SK-N-SH (cell line): ENCODE data around the gene CHL1. TPM values are rescaled to one million over a fixed set of nuclear protein-coding genes. Genes with fewer than 3 reads are reported as not detected.

Experiments used
- CTCF ChIA-PET: fragments of 300-600, 350-600 bp; formaldehyde crosslinking; extraction: SDS; loops from one replicate; lab custom pipeline; 2021; lab: Yijun Ruan, JAX
- POLR2A ChIA-PET: fragments of 350-600 bp; sonication (Branson Sonifier 250); formaldehyde crosslinking; extraction: SDS; loops from one replicate; lab custom pipeline; 2020; ENCODE audit warnings: antibody characterized with exemption, inconsistent platforms; lab: Yijun Ruan, JAX
- DNase-seq: peaks from one replicate; pipeline ENCODE4 v3.0.0; 2012
- H2AFZ ChIP-seq: fragments of 200-600 bp; sonication (generic); 2 replicates; pipeline ENCODE4 v1.8.1; 2016; ENCODE audit warnings: antibody characterized with exemption, mild to moderate bottlenecking, low read depth
- H3F3A ChIP-seq: fragments of 200-600 bp; sonication (generic); replicated peaks from 2 replicates; pipeline ENCODE3; 2016; ENCODE audit warnings: antibody characterized with exemption, mild to moderate bottlenecking; ENCODE audit not compliant: insufficient read depth
- H3K27ac ChIP-seq, 2 experiments: fragments of 200-500 bp in 1 of 2; fragments of 200-600 bp in 1 of 2; sonication (Bioruptor generic) in 1 of 2; sonication (generic), shearing (Covaris generic) in 1 of 2; 2 replicates each; pipeline versions ENCODE4 v1.5.1 to v1.6.1; 2014 to 2016; ENCODE audit warnings: low read depth in 2 of 2, inconsistent platforms in 1 of 2, low read length in 1 of 2, mild to moderate bottlenecking in 1 of 2, mixed read lengths in 1 of 2
- H3K27me3 ChIP-seq: fragments of 200-600 bp; sonication (generic), shearing (Covaris generic); 2 replicates; pipeline ENCODE4 v1.6.1; 2016; ENCODE audit warnings: mixed run types; ENCODE audit not compliant: insufficient read depth
- H3K36me3 ChIP-seq, 2 experiments: fragments of 200-500 bp in 1 of 2; fragments of 200-600 bp in 1 of 2; sonication (Bioruptor generic) in 1 of 2; sonication (generic) in 1 of 2; replicated peaks in 1 of 2; 2 replicates each; pipeline versions ENCODE3 to v1.5.1; 2014 to 2016; ENCODE audit warnings: low read length in 1 of 2, mild to moderate bottlenecking in 1 of 2; ENCODE audit not compliant: insufficient read depth in 2 of 2, control insufficient read depth in 1 of 2
- H3K4me1 ChIP-seq, 2 experiments: fragments of 200-500 bp in 1 of 2; fragments of 200-600 bp in 1 of 2; sonication (Bioruptor generic) in 1 of 2; sonication (generic), shearing (Covaris generic) in 1 of 2; 2 replicates each; pipeline versions ENCODE4 v1.5.1 to v1.6.1; 2014 to 2016; ENCODE audit warnings: low read depth in 1 of 2, low read length in 1 of 2, mixed run types in 1 of 2; ENCODE audit not compliant: insufficient read depth in 2 of 2, control insufficient read depth in 1 of 2
- H3K4me2 ChIP-seq: fragments of 200-600 bp; sonication (generic), shearing (Covaris generic); 2 replicates; pipeline ENCODE4 v1.6.1; 2017; ENCODE audit warnings: mixed run types
- H3K4me3 ChIP-seq, 2 experiments: fragments of 200-500 bp in 1 of 2; fragments of 200-600 bp in 1 of 2; sonication (Bioruptor generic) in 1 of 2; sonication (generic), shearing (Covaris generic) in 1 of 2; 2 replicates each; pipeline versions ENCODE4 v1.5.1 to v1.8.1; 2014 to 2016; ENCODE audit warnings: low read depth in 2 of 2, inconsistent platforms in 1 of 2, low read length in 1 of 2, mild to moderate bottlenecking in 1 of 2, mixed read lengths in 1 of 2, moderate library complexity in 1 of 2
- H3K79me2 ChIP-seq: fragments of 200-600 bp; sonication (generic); 2 replicates; pipeline ENCODE4 v1.8.1; 2017; ENCODE audit warnings: mild to moderate bottlenecking; ENCODE audit not compliant: insufficient read depth
- H3K9ac ChIP-seq: fragments of 200-600 bp; sonication (generic); 2 replicates; pipeline ENCODE4 v1.6.1; 2017; ENCODE audit warnings: mixed run types
- H3K9me2 ChIP-seq: fragments of 200-600 bp; sonication (generic); 2 replicates; pipeline ENCODE4 v1.6.1; 2017; ENCODE audit warnings: mixed run types
- H3K9me3 ChIP-seq: fragments of 200-600 bp; sonication (generic); 2 replicates; pipeline ENCODE4 v1.6.1; 2017; ENCODE audit warnings: mixed run types, mild to moderate bottlenecking, moderate library complexity
- H4K20me1 ChIP-seq: fragments of 200-600 bp; sonication (generic); 2 replicates; pipeline ENCODE4 v1.6.1; 2017; ENCODE audit warnings: mild to moderate bottlenecking, mixed run types; ENCODE audit not compliant: insufficient read depth
- EZH2phosphoT487 ChIP-seq: fragments of 200-600 bp; sonication (generic); IDR thresholded peaks from 2 replicates; pipeline ENCODE4 v1.6.1; 2017; ENCODE audit warnings: low read depth, mixed run types, mild to moderate bottlenecking, antibody characterized with exemption, moderate library complexity, borderline replicate concordance
- FOSL2 ChIP-seq: IDR thresholded peaks from 2 replicates; pipeline ENCODE4 v1.4.0; 2012; ENCODE audit warnings: low read depth, mild to moderate bottlenecking, moderate library complexity, borderline replicate concordance
- FOXM1 ChIP-seq: IDR thresholded peaks from 2 replicates; pipeline ENCODE4 v1.4.0; 2012; ENCODE audit warnings: low read depth, mild to moderate bottlenecking
- GABPA ChIP-seq: IDR thresholded peaks from 2 replicates; pipeline ENCODE4 v1.4.0; 2012; ENCODE audit warnings: low read depth, mild to moderate bottlenecking
- GATA2 ChIP-seq: sonication (generic); formaldehyde crosslinking; IDR thresholded peaks from 2 replicates; pipeline ENCODE4 v1.5.0; 2020; ENCODE audit warnings: mild to moderate bottlenecking, missing genetic modification reagents
- JUND ChIP-seq: IDR thresholded peaks from 2 replicates; pipeline ENCODE4 v1.4.0; 2012
- MEF2A ChIP-seq: IDR thresholded peaks from 2 replicates; pipeline ENCODE4 v1.4.0; 2012; ENCODE audit warnings: low read depth, borderline replicate concordance
- NRF1 ChIP-seq: IDR thresholded peaks from 2 replicates; pipeline ENCODE4 v1.6.1; 2012; ENCODE audit warnings: low read depth, mild to moderate bottlenecking, low read length
- POLR2AphosphoS5 ChIP-seq: IDR thresholded peaks from 2 replicates; pipeline ENCODE4 v1.6.1; 2012; ENCODE audit warnings: low read depth, low read length
- RCOR1 ChIP-seq: fragments of 150-350 bp; IDR thresholded peaks from 2 replicates; pipeline ENCODE4 v1.6.1; 2017; ENCODE audit warnings: antibody characterized with exemption, low read length
- SIN3A ChIP-seq: IDR thresholded peaks from 2 replicates; pipeline ENCODE4 v1.6.1; 2012; ENCODE audit warnings: low read depth, mild to moderate bottlenecking, low read length, moderate library complexity, borderline replicate concordance
- SMC3 ChIP-seq: IDR thresholded peaks from 2 replicates; pipeline ENCODE4 v1.6.1; 2012; ENCODE audit warnings: low read depth, low read length, improper control_type of control experiment
- YY1 ChIP-seq: IDR thresholded peaks from 2 replicates; pipeline ENCODE4 v1.4.0; 2012; ENCODE audit warnings: low read depth, mild to moderate bottlenecking
- WGBS: methylation state at CpG from one replicate; pipeline ENCODE4 v1.1.6; 2017; ENCODE audit warnings: low lambda C conversion rate; 5-methylcytosine and 5-hydroxymethylcytosine counted together
- polyA plus RNA-seq, 3 experiments: library from polyadenylated mRNA; depleted of rRNA; stranded (reverse); fragments of >200 nt; gene quantifications; 2 replicates each; pipeline ENCODE4 v1.2.3, GENCODE V29; 2012
- TF ChIP-seq, protein P1 (sequence below): fragments of 200-600 bp; sonication (generic); IDR thresholded peaks from 2 replicates; pipeline ENCODE4 v1.6.1; 2017; ENCODE audit warnings: antibody characterized with exemption, mild to moderate bottlenecking, moderate library complexity
- TF ChIP-seq, protein P2 (sequence below): IDR thresholded peaks from 2 replicates; pipeline ENCODE4 v1.4.0; 2012; ENCODE audit warnings: low read depth
- TF ChIP-seq, protein P3 (sequence below): IDR thresholded peaks from 2 replicates; pipeline ENCODE4 v1.4.0; 2012; ENCODE audit warnings: low read depth, borderline replicate concordance
- TF ChIP-seq, protein P4 (sequence below): IDR thresholded peaks from 2 replicates; pipeline ENCODE4 v1.4.0; 2012; ENCODE audit warnings: low read depth, borderline replicate concordance
- TF ChIP-seq, protein P5 (sequence below): fragments of 150-350 bp; IDR thresholded peaks from 2 replicates; pipeline ENCODE4 v1.6.1; 2017; ENCODE audit warnings: antibody characterized with exemption, low read length, low read depth, borderline replicate concordance

Gene CHL1
- polyA plus RNA-seq, 1 of the 3 experiments (the other 2 are of a cell fraction): not detected

DNA sequence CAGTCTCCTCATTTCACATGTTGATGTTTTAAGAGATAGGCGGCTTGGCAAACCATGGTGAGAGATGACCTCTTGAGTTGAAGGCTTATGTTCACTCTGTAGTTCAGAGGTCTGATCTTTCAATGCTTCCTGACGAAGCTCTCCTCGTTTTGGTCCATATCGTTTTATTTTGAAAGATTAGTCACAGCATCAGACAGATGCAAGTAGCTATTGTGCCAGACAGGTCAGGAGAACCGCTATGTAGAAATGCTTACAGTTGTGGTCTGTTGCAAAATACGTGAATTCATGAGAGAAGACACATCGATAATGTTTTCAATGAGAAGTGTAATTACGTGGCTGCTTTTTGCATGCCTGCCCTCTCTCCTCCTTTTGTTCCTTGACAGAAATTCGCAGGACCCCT lies 47.5 kb downstream of the CHL1 start:
- Histone ChIP-seq H3K4me3 (no peak overlapping the region), H3K36me3 (no peaks in the 10 kb centered on the region), H3K4me2 (no peak overlapping the region), H2AFZ (no peak overlapping the region), H3K9me2 (no peaks in the 10 kb centered on the region), H3K27ac (no peak overlapping the region), H3K79me2 (no peaks in the 10 kb centered on the region), H3K27me3 (no peaks in the 10 kb centered on the region), H3K4me1 (no peaks in the 10 kb centered on the region; a peak in 1 of 4 replicates), H3F3A (no peaks in the 10 kb centered on the region), H3K9ac (no peak overlapping the region), H4K20me1 (no peaks in the 10 kb centered on the region), H3K9me3 (no peaks in the 10 kb centered on the region)
- 26% methylated on average over 9 of the region's 9 CpGs for WGBS
- ChIA-PET POLR2A (no interaction called here), CTCF (interaction anchor here (1.3 kb wide), 1 partner anchor 110 kb away, joined by 5 read pairs; no protein-coding TSS in a partner anchor)
- TF ChIP-seq YY1: no peak
- TF ChIP-seq, protein P1, sequence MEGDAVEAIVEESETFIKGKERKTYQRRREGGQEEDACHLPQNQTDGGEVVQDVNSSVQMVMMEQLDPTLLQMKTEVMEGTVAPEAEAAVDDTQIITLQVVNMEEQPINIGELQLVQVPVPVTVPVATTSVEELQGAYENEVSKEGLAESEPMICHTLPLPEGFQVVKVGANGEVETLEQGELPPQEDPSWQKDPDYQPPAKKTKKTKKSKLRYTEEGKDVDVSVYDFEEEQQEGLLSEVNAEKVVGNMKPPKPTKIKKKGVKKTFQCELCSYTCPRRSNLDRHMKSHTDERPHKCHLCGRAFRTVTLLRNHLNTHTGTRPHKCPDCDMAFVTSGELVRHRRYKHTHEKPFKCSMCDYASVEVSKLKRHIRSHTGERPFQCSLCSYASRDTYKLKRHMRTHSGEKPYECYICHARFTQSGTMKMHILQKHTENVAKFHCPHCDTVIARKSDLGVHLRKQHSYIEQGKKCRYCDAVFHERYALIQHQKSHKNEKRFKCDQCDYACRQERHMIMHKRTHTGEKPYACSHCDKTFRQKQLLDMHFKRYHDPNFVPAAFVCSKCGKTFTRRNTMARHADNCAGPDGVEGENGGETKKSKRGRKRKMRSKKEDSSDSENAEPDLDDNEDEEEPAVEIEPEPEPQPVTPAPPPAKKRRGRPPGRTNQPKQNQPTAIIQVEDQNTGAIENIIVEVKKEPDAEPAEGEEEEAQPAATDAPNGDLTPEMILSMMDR: no peak
- TF ChIP-seq SMC3: no peak
- no peak for TF ChIP-seq EZH2phosphoT487
- TF ChIP-seq GABPA: no peak
- no peak for TF ChIP-seq SIN3A
- TF ChIP-seq RCOR1: no peak
- no peak for TF ChIP-seq POLR2AphosphoS5
- no peak for TF ChIP-seq MEF2A
- TF ChIP-seq, protein P2, sequence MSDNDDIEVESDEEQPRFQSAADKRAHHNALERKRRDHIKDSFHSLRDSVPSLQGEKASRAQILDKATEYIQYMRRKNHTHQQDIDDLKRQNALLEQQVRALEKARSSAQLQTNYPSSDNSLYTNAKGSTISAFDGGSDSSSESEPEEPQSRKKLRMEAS: no peak
- TF ChIP-seq, protein P3, sequence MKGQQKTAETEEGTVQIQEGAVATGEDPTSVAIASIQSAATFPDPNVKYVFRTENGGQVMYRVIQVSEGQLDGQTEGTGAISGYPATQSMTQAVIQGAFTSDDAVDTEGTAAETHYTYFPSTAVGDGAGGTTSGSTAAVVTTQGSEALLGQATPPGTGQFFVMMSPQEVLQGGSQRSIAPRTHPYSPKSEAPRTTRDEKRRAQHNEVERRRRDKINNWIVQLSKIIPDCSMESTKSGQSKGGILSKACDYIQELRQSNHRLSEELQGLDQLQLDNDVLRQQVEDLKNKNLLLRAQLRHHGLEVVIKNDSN: no peak
- TF ChIP-seq, protein P4, sequence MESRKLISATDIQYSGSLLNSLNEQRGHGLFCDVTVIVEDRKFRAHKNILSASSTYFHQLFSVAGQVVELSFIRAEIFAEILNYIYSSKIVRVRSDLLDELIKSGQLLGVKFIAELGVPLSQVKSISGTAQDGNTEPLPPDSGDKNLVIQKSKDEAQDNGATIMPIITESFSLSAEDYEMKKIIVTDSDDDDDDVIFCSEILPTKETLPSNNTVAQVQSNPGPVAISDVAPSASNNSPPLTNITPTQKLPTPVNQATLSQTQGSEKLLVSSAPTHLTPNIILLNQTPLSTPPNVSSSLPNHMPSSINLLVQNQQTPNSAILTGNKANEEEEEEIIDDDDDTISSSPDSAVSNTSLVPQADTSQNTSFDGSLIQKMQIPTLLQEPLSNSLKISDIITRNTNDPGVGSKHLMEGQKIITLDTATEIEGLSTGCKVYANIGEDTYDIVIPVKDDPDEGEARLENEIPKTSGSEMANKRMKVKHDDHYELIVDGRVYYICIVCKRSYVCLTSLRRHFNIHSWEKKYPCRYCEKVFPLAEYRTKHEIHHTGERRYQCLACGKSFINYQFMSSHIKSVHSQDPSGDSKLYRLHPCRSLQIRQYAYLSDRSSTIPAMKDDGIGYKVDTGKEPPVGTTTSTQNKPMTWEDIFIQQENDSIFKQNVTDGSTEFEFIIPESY: no peak
- no peak for TF ChIP-seq NRF1
- DNase-seq: no peak

DNA sequence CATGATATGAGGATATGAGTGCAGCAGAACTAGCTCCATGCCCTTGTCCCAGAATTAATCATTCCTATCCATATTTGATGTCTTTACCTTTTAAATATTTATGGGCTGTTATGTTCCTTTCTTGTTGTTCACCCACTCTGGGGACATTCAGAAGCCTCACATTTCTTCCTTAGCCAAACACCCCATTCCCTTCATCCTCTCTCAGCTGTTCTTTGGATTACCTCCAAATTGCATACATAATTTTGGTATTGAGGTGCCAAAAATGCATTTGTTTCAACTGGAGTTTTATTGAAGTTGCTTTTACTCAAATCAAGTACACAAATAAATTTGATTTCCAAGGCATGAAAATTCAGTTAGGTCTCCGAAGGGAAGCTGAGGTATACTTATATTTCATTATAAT lies 51.4 kb downstream of the CHL1 start:
- Histone ChIP-seq H3K9me3 (no peaks in the 10 kb centered on the region), H3K27ac (no peak overlapping the region), H4K20me1 (no peaks in the 10 kb centered on the region), H3K79me2 (no peaks in the 10 kb centered on the region), H3K27me3 (no peaks in the 10 kb centered on the region), H3K36me3 (no peaks in the 10 kb centered on the region), H3F3A (no peaks in the 10 kb centered on the region), H3K4me3 (no peak overlapping the region), H3K9ac (no peak overlapping the region), H2AFZ (no peak overlapping the region), H3K4me2 (no peak overlapping the region), H3K4me1 (no peaks in the 10 kb centered on the region; a peak in 1 of 4 replicates), H3K9me2 (no peaks in the 10 kb centered on the region)
- ChIA-PET CTCF (no interaction called here), POLR2A (no interaction called here)
- no peak for DNase-seq
- TF ChIP-seq, protein P5, sequence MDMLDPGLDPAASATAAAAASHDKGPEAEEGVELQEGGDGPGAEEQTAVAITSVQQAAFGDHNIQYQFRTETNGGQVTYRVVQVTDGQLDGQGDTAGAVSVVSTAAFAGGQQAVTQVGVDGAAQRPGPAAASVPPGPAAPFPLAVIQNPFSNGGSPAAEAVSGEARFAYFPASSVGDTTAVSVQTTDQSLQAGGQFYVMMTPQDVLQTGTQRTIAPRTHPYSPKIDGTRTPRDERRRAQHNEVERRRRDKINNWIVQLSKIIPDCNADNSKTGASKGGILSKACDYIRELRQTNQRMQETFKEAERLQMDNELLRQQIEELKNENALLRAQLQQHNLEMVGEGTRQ: no peak
- no peak for TF ChIP-seq FOSL2
- TF ChIP-seq, protein P3: no peak
- no peak for TF ChIP-seq JUND
- no peak for TF ChIP-seq GATA2 (CRISPR knock-in tag)
- TF ChIP-seq FOXM1: no peak
- 13% methylated on average over 1 of the region's 1 CpG for WGBS
